Fibroblast of skin of right quadriceps (primary cell): ENCODE results near the gene PELI3.

Source experiments
- DNase-seq: peaks from one replicate; pipeline ENCODE4 v3.0.0-alpha.2; 2013

Gene PELI3

DNA sequence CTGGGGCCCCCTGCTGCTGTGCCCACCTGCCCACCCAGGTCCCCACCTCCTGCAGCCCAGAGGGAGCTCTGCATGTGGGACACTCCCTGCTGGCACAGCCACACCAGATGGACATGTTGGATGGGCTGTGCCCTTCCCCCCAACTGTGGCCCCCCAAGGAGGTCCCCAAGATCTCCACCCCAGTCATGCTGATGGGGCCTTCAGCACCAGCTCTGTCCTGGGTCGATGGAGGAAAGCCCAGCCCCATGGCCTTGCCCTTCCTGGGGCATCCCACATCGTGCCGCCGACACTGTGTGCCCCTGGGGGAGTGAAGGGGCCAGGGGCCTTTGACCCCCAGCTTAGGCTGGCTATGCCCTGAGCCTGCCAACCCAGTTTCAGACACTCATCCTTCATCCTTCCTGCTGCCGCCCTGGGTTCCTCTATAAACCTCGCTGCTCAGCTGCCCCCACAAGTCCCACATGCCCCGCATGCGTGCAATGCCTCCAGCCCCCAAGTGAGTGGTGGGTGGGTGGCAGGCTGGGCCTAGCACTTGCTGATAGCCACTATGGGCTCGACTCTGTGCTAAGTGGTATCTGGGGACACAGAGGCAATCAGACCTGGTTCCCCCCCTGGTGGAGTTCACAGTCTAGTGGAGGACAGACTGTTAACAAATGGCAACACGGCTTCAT lies 9.6 kb downstream of the PELI3 start:
- DNase-seq = no peak

DNA sequence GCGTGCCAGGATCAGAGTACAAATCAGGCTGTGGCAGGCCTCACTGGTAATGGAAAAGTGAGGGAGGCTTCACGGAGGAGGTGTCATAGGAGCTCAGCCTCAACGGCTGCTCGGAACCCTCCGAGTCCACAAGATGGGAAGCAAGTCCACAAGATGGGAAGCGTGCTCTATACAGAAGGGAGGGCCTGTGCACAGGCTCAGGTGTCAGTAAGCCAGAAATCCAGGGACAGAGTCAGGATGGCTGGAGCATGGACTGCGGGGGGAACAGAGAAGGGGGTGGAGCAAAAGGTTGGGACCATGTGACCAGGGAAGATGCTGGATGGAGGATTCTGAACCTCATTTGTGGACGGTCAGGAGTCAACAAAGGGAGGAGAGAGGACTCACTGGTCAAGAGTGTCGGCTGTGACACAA lies 10.1 kb downstream of the PELI3 start:
- DNase-seq = no peak

DNA sequence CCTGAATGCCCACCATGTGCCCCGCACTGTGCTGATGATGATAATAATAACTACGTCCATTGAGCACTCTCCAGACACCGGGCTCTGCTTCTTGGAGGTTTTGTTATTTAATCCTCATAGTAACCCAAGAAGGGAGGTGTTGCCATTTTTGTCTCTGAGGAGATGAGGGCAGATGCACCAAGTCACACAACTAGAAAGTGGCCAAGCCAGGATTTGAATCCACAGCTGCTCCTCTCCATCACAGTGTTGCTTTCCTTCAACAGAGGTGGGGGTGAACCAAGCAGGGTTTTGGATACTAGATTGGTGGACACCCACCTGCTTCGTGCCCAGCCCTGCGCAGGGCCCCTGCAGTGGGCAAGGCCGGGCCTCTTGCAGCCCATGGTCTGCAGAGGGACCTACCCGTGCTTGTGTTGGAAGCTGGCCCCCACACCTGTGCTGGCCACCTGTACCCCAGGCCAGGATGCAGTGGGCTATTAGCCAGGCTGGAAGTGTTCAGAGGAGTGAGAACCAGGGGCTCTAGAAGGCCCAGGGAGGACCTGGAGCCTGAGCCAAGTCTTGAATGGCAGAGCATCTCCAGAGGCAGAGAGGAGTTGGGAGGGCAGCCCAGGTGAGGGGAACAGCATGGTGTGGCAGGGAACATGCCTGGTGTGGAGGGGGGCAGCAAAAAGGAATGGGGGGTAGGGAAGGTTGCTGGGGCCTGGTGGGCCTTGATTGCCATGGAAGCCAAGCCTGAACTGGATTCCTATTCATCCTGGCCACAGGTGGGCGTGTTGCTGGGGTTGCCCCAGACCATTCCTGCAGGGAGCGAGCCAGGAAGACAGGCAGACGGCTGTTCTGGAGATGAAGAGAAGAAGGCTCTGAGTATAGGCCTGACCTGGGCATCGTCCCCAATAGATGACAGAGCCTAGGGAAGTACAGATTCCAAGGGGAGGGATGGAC lies 10.8 kb downstream of the PELI3 start:
- no peak for DNase-seq

DNA sequence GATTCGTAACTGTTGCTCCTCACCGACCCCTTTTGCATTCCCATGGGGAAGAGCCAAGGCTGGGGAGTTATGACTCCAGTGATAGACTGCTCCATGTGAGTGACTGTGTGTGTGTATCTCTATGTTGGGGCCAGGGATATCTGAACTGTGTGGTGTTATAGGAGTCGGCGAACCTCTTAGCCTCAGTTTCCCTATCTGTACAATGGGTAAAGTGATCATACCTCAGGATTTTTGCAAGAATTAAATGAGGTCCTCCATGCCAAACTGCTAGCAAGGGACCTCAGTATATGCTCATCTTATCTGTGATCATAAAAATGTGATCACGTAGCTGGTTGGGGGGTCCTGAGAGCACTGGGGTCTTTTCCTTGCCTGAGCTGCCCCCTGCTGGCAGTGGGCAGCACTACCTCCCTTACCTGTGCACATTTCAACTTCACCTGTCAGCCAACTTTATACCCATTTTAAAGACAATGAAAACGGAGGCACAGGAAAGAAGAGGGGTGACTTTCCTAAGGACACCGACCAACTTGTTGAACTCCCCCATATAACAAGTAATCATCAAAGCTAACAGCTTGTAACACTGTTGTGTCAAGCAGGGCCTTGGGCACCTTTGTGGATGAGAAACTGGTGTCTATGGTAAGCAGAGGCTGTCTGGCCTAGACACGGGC lies 12.2 kb downstream of the PELI3 start:
- DNase-seq = no peak

DNA sequence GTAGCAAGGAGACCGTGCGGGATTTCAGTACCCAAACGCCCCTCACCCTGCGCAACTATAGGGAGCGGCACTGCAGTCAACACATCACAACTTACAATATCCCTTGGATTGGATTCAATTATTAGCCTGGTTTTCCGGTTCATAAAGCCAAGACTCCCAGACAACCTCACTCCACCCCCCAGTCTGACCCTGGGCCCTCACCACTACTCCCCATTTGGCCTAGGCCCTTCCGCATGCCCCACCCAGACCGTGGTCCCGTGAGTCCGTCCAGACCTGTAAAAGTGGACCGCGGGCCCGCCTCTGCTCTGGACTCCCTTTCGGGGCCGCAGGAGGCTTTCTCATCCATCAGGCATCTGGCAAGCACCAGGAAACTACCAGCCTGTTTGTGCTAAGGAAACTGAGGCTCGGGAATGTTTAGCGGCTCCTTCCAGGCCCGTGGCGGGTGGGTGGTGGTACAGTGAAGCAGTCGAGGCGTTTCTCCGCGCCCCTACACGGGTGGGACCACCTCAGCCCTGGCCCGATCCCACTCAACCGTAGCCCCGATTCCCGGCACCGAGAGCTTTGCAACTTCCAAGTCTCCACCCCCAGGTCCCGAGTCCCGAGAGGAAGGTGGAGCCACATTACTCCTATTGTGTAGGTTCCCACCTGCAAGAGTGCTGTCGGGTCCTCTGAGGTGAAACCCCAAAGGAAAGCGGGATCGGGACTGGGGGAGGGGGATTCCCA lies 12.8 kb downstream of the PELI3 start:
- peak; percentile 26 for DNase-seq

DNA sequence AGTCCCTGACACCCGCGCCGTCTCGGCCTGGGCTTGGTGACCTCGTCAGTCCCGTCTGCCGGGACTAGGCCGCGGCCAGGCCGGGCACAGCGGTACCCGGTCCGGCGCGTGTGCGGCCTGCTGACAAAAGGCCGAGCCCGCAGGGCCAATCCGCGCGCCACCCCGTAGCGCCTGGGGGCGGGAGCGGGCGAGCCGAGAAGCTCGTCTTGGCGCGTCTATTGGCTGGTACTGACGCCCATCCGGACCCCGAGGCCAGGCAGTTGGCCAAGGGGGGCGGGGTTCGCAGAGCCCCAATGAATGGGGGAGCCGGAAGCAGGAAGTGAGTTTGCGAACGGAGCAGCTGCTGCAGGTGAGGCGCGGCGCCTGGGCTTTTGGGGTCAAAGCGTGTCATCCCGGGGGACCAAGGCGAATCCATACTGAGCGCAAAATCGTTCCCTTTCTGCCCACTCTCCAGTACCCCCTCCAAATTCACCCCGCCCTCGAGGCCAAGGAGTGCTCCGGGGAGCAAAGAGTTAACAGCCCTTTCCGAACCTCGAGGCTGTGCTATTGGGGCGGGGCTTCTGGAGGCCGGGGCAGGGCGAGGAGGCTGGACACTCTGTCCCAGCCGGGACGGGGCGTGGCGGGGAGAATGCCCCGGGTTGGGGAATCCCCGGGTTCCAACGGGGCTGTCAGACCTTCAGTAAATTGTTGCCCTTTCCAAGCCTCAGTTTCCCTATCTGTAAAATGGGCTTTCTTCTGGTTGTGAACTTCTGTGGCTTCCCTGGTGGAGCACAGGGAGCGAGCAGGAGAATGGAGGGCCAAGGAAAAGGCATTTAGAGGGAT lies 13.6 kb downstream of the PELI3 start, which contains the start of gene DPP3:
Gene DPP3, plus strand, starts transcription at position 318 of the 822 bp plus-strand sequence. CDS start 1,767 bp downstream, outside the sequence.
- DNase-seq = peak; percentile 96

DNA sequence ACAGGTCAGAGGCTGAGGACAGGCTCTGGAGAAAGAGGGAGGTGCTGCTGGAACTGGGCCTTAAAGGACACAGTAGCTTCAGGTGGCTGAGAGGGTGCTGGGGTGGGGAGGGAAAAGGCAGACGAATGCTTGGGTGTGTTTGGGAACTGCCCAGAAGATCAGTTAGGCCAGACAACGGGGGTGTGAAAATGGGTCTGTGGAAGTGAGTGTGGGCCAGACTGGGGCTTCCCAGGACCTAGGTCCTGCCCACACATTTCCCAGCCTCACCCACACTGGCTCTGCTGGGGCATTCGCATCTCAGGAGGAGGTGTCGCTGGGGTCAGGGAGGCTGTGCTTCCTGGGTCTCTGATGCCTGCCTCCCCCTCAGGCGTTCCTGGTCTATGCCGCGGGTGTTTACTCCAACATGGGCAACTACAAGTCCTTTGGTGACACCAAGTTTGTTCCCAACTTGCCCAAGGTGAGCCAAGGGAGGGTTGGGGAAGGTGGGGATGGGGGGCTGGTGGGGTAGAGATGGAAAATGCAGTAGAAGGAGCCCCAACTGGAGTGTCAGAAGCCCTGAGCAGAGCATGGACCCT lies 18.2 kb downstream of the PELI3 start:
- DNase-seq = no peak

DNA sequence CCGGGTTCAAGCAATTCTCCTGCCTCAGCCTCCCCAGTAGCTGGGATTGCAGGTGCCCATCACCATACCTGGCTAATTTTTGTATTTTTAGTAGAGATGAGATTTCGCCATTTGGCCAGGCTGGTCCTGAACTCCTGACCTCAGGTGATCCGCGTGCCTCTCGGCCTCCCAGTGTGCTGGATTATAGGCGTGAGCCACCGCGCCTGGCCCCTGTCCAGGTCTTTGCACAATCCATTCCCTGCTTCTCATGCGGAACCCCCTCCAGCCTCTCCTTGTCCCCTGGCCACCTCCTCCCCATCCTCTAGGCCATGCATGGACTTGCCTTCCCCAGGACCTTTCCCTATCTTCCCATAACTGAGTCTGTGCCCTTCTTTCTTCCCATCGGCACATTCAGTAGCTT lies 22.3 kb downstream of the PELI3 start:
- no peak for DNase-seq

DNA sequence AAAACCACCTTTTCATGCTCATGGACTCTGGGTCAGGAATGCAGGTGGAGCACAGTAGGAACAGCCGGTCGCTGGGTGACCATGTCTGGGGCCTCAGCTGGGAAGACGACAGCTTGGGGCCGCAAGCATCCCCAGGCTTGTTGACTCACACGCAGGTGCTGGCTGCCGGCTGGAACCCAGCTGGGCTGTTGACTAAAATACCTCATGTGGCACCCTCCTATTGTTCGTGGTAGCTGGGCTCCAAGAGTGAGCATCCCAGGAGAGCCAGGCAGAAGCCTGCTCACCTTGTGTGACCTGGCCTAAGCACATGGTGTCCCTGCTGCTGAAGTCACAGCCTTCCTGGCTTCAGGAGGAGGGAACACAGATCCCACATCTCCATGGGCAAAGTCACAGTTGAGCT lies 22.9 kb downstream of the PELI3 start:
- no peak for DNase-seq

DNA sequence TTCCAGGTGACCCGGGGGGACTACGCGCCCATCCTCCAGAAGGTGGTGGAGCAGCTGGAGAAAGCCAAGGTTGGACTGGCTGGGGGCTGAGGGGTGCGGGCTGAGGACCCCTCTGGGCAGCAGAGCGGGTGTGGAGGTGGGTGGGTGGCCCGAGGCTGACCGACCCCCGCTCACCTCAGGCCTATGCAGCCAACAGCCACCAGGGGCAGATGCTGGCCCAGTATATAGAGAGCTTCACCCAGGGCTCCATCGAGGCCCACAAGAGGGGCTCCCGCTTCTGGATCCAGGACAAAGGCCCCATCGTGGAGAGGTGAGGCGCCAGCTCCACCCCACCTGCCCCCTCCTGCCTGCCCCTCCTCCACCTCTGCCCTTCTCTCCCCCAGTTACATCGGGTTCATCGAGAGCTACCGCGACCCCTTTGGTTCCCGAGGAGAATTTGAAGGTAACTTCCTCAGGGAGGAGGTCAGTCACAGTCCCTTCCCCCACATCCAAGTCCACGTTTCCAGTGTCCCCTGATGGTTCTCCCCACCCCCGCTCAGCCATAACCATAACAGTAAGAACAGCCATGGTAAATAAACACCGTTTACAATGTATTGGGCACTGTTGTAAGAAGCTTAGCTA lies 24.7 kb downstream of the PELI3 start:
- DNase-seq = no peak

DNA sequence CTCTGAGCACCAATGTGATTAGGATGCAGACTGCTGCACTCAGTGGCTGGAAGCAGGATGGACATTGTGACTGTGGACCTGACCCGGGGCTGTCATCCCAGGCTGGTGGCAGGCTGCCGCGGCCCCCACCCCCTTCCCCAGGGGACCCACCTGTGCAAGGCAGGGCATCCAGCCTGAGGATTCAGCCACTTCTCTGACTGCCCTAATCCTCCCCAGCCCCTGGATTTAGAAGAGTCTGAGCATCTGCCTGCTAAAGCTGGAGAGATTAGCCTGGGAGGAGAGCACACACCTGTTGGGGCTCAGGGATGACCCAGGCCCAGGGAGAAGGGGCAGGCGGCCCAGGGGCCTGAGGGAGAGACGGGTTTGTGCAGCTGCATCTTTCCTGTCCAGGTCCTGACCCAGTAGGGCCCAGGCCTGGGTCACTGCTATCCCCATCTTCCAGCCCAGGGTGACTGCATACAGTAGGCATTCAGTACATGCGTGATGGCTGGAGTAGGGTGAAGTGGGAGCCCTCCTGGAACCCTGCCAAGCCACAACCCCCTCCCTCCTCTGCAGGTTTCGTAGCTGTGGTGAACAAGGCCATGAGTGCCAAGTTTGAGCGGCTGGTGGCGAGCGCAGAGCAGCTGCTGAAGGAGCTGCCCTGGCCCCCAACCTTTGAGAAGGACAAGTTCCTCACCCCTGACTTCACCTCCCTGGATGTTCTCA lies 25.6 kb downstream of the PELI3 start:
- DNase-seq = no peak

DNA sequence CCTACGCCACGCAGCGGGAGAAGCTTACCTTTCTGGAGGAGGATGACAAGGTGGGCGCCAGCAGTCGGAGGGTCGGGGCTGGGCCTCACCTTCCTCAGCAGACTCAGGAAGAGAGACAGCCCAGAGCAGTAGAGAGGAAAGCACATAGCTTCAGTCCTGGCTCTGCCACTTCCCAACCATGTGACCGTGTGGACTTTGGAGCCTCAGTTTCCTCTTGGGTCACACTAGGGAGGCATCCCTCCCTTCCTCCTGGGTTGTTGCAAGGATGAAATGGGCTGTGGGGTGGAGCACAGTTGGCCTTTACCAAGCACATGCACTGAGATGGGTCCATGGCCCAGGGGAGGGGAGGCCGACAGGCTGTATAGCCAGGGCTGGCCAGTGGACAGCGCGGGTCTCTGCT lies 26.4 kb downstream of the PELI3 start:
- no peak for DNase-seq

DNA sequence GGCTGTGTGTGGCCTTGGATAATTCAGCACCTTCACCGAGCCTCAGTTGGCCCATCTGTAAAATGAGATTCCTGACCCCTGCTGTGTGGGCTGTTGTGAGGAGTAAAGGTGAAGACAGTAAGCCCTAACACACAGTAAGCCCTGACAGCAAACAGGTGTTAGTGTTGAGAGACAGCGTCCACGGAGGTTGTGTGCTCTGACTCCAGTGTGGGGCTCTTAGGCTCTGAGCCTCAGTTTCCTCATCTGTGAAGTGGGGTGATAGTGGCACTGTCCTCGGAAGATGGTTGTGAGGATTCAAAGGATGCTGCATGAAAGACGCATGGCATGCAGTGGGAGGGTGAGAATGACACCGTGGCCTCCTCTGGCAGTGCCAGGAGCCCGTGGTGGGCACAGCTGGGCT lies 27.8 kb downstream of the PELI3 start:
- DNase-seq = no peak

DNA sequence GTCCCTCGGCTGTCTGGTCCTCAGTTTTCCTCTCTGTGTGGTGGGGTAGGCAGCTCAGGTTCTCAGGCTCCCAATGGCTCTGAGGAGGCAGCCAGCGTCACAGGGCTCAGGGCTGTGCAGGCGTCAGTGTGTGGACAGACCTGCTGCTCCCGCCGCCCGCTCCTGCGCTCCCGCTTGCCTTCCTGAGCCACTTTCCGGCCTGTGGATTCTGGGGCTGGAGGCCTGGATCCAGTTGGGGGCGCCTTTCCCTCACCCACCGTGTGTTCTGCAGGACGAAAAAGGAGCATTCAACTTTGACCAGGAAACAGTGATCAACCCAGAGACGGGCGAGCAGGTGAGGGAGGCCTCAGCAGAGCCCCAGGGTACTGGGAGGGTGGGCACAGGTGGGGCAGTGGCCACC lies 28.2 kb downstream of the PELI3 start:
- no peak for DNase-seq

DNA sequence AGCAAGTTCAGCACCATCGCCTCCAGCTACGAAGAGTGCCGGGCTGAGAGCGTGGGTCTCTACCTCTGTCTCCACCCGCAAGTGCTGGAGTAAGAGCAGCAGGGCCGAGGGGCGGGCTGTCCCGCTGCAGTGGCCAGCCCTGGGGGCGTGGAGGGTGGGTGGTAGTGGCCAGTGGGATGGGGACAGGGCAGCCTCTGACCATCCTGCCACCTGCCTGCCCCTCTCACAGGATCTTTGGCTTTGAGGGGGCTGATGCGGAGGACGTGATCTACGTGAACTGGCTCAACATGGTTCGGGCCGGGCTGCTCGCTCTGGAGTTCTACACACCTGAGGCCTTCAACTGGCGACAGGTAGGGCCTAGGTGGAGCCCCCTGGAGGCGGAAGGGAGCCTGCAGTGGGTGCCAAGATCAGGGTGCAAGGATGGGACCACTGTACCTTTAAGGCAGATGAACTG lies 28.7 kb downstream of the PELI3 start:
- DNase-seq = no peak

DNA sequence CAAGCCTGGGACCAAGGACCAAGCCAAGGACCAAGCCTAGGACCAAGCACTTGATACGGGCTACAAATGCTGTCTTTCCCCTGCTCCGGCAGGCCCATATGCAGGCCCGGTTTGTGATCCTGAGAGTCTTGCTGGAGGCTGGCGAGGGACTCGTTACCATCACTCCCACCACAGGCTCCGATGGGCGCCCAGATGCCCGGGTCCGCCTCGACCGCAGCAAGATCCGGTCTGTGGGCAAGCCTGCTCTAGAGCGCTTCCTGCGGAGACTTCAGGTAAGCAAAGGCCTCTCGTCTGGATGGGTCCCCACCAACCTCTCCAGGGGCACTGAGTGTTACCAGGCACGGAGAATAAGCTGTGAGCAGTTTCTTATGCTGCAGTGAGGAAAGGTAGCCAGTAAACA lies 30.5 kb downstream of the PELI3 start:
- no peak for DNase-seq

DNA sequence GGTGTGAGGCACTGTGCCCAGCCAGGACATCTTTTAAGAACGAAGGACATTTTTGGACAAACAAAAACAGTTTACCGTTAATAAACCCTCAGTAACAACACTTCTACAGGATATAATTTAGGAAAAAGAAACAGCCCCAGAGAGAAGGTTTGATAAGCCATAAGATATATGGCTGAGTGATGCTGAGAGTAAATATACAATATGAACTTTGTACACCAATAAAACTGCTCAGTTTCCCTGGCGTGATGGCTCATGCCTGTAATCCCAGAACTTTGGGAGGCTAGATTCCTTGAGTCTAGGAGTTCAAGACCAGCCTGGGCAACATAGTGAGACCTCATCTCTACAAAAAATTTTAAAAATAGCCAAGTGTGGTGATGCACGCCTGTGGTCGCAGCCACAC lies 31.8 kb downstream of the PELI3 start:
- DNase-seq = no peak

DNA sequence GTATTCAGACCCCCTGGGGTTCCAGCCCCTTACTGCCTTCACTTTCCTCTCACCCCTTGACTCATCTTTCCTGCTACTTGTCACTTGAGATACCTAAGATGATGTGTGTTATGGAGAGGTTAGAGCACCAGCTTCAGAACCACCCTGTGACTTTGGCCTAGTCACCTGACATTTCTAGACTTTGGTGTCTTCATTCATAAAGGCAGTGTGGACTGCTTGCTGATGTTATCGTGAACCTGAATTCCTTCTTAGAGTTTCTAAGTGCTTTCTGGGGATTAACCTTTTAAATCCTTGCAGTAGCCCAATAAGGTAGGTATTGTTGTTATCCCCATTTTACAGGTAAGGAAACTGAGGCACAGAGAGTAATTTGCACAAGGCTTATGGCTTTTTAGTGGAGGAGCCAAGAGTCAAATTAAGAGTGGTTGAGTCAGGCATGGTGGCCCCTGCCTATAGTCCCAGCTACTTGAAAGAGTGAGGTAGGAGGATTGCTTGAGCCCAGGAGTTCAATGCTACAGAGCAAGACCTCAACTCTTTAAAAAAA lies 38.6 kb downstream of the PELI3 start:
- DNase-seq = no peak

DNA sequence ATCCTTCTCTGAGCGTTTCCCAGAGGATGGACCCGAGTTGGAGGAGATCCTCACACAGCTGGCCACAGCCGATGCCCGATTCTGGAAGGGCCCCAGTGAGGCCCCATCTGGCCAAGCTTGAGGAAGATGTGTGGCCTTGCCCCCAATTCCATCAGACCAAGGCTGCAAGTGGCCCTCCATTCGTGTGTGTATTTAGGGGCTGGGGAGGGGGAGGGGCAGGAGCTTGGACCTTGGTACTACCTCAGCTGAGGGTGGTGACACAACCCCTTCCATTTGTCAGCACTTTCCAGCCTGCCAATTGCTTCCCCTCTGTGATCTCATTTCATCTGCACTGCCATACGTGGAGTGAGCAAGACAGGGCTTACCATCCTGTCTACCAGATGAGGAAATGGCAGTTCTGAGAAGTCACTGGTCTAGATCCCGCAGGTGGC lies 42.4 kb downstream of the PELI3 start:
- DNase-seq = no peak
